Thyroid gland (tissue), 4 donors: Measurements from ENCODE around the gene CAPZB.
A peak's percentile ranks its signal among the peaks of the same experiment; 100 is the strongest.

Experiments used
- CTCF ChIP-seq, 6 experiments: fragments of 200-600 bp in 3 of 6; fragments of 450-650 bp in 3 of 6; sonication (generic) in 3 of 6; IDR thresholded peaks; one replicate each; pipeline ENCODE4 v1.5.1; 2016 to 2019; ENCODE audit warnings: antibody characterized with exemption in 6 of 6, mild to moderate bottlenecking in 2 of 6, inconsistent platforms in 1 of 6, moderate library complexity in 1 of 6
- POLR2A ChIP-seq, 2 donors: fragments of 450-650 bp; IDR thresholded peaks; one replicate each; pipeline ENCODE4 v1.6.1; 2017; ENCODE audit warnings: antibody characterized with exemption in 2 of 2, mild to moderate bottlenecking in 2 of 2, moderate library complexity in 1 of 2

- TF ChIP-seq CTCF (IDR thresholded peaks at IDR 0.05), result peak in 1 of 6 experiments; percentile 7
- TF ChIP-seq POLR2A (IDR thresholded peaks at IDR 0.05), result no peak
These were observed 60.4 kb downstream of the CAPZB start for GRCh38 chr1:19424651-19425570.
